ENCODE results near the gene NDUFAF7. TPM values are rescaled to one million over a fixed set of nuclear protein-coding genes. Genes with fewer than 3 reads are reported as not detected.
"Not testable (repeated sequence)": the region's sequence is repeated elsewhere in the genome, so short reads cannot be mapped to it uniquely, and the experiment has no call there.

The NDUFAF7 gene
- total RNA-seq (ENCODE audit: insufficient read depth, low replicate concordance) = 37.3 TPM

- peak; percentile 97 for DNase-seq (ENCODE audit: low spot score)
These were observed at the start of gene NDUFAF7, which contains the start of gene CEBPZ for GRCh38 chr2:37231241-37232130. NDUFAF7 (plus strand) TSS chr2:37231658; CDS start chr2:37231706, 48 bp downstream. CEBPZ (minus strand) TSS chr2:37231596; CDS start chr2:37231567, 29 bp downstream.

GRCh38 chr2:37181726-37182684, 49.5 kb upstream of the NDUFAF7 start:
- DNase-seq (ENCODE audit: low spot score) = no peak

DNA sequence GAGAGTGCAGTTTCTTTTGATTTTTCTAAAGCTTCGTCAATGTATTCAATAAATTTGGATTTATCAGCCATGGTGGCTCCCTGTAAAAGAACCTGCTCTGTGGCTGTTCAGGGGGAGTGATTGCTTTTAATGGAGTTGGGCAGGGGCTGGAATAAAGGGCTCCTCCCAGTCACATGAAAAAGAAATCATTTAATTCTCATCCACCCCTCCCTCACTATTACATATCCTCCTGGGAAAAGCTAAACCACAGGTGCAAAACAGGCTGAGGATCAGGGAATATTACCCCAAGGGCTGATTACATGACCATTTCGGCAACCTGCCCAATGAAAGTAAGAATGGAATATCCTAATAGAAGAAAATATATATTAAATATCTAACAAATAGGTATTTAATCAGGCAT, 42.9 kb upstream of the NDUFAF7 start, which contains the start of gene SULT6B1:
SULT6B1 (minus strand) TSS at position 101 of the 400 bp plus-strand sequence; CDS start at position 71, 30 bp downstream.
- no peak for DNase-seq (ENCODE audit: low spot score)

GRCh38 chr2:37189452-37190153, 41.9 kb upstream of the NDUFAF7 start:
- no peak for DNase-seq (ENCODE audit: low spot score)

DNA sequence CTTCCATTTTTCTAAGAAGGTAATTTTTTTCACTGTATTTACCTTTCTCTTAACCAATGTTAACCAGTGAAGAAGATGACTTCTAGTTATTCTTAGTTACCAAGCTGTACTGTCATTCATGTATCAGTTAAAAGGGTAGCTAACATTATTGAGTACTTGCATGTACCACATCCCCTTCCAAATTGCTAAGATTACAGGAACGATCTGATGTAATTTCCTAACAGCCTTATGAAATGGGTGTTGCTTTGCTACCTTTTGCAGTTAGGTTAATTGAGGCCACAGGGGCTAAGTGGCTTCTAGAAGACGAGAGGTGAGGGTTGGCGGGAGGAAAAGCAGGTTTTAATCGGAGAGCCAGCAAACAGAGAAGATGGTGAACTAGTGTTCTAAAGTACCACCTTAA, 41.2 kb upstream of the NDUFAF7 start:
- DNase-seq (ENCODE audit: low spot score) = no peak

GRCh38 chr2:37191253-37191652, 40.2 kb upstream of the NDUFAF7 start:
- DNase-seq (ENCODE audit: low spot score) = no peak

DNA sequence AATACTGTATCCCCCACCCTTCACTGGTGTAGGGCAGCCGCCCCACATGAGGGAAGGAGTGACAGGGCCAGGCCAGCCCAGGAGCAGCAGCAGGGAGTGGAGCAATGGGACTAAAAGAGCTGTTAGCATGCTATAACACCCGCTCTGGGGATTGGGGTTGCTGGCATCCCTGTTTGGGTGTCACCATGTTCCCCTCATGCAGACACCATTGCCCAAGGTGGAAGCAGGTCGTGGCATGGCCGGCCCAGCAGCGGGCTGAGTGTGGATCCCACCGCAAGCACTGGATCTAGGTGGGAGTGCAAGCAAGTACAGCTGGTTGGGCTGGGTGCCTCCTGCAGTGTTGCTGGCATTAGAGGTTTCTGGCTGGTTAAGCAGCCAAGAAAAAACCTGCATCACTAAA, 39.7 kb upstream of the NDUFAF7 start:
- DNase-seq (ENCODE audit: low spot score) = no peak

DNA sequence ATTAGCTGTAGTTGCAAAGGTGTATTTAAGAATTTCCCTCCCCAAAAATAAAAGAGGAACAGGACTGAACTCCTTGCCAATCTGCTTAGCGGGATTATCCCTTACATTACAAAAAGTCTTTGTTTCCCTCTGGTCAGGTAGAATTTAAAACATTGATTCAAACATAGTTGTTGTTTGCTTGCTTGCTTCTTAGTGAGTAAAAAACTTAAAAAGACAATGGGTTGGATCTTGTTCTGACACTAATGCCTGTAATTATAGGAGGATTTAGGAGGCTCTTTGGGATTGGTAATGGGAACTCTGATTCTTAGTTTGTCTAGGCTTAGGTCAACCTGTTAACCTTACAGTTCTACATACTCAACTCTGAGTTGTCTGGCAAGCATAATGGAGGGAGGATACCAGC, 38.9 kb upstream of the NDUFAF7 start:
- no peak for DNase-seq (ENCODE audit: low spot score)

DNA sequence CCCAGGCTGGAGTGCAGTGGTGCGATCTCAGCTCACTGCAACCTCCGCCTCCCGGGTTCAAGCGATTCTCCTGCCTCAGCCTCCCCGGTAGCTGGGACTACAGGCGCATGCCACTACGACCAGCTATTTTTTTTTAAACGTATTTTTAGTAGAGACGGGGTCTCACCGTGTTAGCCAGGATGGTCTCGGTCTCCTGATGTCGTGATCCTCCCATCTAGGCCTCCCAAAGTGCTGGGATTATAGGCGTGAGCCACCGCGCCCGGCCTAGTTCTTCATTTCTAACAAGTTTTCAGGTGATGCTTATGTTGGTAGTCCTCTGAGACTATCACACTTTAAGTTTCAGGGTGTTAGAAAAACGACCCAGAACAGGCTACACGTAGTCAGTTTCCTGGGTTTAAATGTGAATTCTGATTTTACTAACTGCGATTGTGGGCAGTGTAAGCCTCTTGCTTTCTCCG, 35.6 kb upstream of the NDUFAF7 start:
- not testable (repeated sequence) for DNase-seq (ENCODE audit: low spot score)

DNA sequence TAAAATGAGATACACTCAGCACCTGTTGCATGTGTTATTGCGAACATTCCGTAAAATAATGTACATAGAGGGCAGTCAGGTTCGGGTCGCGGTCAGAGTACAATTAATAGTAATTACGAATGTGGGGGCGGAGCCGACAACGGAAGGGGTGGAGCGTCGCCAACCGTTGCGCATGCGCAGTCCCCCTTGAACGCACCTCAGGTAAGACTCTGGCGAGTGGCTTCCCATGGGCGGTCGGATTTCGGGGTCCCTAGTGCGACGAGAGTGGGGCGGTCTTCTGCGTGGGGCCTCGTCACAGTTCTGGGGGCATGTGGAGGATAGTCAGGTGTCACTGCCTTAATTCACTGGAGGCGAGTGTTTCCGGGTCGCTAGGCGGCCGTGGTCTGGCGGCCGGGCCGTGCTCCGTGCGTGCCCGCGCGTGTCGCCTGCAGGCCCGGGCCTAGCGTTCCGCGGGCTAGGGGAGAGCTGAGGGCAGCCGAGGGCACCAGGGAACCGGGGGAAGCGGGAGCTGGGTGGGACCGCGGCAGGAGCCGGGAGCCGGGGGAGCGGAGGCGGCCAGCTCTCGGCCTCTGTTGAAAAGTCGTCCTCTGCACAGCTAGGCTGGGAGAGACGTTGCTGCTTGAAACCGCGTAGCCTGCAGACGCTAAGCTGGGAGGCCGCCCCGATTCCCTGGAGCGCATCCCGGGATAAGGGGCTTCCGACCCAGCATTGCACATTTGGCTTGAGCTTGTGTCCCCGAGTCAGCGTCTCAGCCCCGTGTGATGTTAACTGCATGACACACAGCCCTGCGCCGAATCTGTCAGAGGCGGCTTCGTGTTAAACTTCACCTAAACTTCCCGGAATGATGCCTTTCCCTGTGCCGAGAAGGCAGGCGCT, 34.9 kb upstream of the NDUFAF7 start, which contains the start of gene CEBPZOS:
CEBPZOS (plus strand) TSS at position 177 of the 876 bp plus-strand sequence. CDS start 3,209 bp downstream, outside the sequence.
- peak; percentile 84 for DNase-seq (ENCODE audit: low spot score)

DNA sequence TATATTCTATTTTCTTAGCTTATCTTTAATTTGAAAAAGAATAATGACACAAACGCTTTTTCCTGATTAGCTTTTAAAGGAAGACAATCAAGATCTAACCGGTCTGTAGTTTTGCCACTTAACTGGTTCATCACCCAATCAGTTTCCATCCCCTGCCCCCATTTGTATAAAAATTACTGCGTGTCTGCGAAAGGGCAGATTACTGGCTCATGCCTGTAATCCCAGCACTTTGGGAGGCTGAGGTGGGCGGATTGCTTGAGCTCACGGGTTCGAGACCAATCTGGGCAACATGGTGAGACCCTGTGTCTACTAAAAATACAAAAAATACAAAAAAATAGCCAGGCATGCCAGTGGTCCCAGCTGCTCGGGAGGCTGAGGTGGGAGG, 32.8 kb upstream of the NDUFAF7 start:
- DNase-seq (ENCODE audit: low spot score) = no peak

GRCh38 chr2:37201208-37201607, 30.2 kb upstream of the NDUFAF7 start:
- DNase-seq (ENCODE audit: low spot score) = no peak

DNA sequence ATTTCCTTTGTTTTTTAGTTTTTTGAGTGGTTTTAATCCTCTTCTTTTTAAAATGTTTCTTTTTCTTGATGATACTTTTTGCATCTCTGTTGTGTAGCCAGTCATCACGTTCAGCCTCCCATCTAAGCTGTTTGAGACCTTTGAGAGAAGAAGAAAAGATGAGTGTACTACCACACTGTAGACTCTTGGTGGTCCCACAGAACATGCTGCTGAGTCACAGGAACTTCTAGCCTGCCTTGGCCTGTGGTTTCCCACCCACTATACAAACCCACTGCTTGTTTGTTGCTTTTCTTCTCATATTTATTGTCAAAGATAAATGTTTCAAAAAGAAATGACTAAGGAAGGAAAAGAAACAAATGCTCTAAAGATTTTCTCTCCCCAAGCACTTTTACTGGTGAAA, 29.7 kb upstream of the NDUFAF7 start:
- no peak for DNase-seq (ENCODE audit: low spot score)

DNA sequence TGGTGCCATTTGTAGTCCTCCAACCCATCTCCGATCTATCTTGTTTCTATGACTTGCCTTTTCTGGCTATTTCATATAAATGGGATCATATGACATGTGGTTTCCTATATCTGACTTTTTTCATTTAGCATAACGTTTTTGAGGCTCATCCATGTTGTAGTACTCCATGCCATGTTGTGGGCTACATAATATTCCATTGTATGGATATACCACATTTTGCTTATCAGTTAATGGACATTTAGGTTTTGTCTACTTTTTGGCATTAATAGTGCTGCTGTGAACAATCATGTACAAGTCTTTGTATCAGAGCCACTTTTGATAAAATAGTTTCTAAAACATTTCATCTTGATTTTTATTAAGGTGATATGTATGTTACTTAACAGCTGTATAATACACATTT, 27.8 kb upstream of the NDUFAF7 start:
- DNase-seq (ENCODE audit: low spot score) = no peak

- DNase-seq (ENCODE audit: low spot score) = not testable (repeated sequence)
These were observed 26.3 kb upstream of the NDUFAF7 start for GRCh38 chr2:37205071-37205661.

DNA sequence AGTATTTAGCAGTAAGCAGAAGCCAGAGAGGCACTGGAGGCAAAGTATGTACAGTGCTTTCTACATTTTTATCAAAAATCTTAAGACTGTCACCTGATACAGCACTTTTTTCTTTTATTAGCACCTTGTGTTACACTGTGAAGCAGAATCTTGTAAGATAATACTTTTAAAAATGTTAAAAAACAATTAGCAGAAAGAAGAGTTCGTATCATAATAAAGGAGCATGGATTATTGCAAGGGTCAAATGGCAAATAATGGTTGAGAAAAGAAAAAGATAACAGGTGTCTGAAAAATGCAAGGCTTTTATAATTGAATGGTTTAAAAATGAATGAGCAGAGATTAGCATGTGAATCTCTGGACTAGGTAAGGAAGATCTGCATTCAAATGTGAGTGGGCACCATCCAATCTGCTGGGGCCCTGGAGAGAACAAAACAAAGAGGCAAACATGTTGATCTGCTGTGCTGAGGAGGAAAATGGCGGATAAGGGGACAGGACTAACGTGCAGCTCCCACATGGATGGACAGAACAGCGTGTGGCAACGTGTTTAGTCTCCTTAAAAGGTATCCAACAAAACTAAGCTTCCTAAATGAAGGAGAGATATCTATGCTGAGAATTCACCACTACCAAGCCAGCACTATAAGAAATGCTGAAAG, 25.6 kb upstream of the NDUFAF7 start:
- no peak for DNase-seq (ENCODE audit: low spot score)

- DNase-seq (ENCODE audit: low spot score) = not testable (repeated sequence)
These were observed 24.7 kb upstream of the NDUFAF7 start for GRCh38 chr2:37206760-37207159.

GRCh38 chr2:37211212-37211611, 20.2 kb upstream of the NDUFAF7 start:
- DNase-seq (ENCODE audit: low spot score) = no peak

DNA sequence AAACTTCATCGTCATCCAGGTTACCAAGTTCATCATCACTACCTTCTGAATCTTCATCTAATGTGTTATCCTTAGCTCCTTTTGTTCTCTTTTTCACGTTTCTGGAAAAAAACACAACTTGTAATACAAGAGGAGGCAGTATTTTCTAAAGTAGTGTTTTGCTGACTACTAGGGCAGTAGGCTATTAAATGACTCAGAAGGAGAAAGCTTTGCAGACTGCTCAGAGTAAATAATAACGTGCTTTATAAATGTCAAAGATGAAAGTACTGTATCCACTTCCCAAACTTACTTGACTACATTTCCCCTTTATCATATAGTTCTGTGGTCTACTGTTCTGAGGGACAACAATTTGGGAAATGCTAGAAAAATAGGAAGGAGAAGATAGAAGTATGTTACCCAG, 19.5 kb upstream of the NDUFAF7 start:
- no peak for DNase-seq (ENCODE audit: low spot score)

Data from umbilical cord (tissue), 2 donors.